Measurements from ENCODE around the gene MAP2K6. TPM values are rescaled to one million over a fixed set of nuclear protein-coding genes. Genes with fewer than 3 reads are reported as not detected.

MAP2K6 gene
- total and polyA plus RNA-seq, 12 donors: 0.88 to 4.0 (median 1.8) TPM

GRCh38 chr17:69485251-69485661 is 70.8 kb downstream of the MAP2K6 start:
- no peaks in the 10 kb centered on the region for H3K9me3 ChIP-seq
- H3K36me3 ChIP-seq: no peaks in the 10 kb centered on the region
- DNase-seq (no peak), ATAC-seq (peak; percentile 8 to 97 (median 85))
- H3K27me3 ChIP-seq: no peaks in the 10 kb centered on the region
- peaks cover 0 to 37% (median 11%) of the 10 kb centered on the region in 9 donors for H3K4me1 ChIP-seq
- H3K27ac ChIP-seq: peak overlapping the region in 9 of 10 donors; percentile 26 to 67 (median 49)
- TF ChIP-seq CTCF (IDR thresholded peaks at IDR 0.05): no peak
- H3K4me3 ChIP-seq: peak overlapping the region in 5 of 10 donors; percentile 2 to 33 (median 17)
- intact Hi-C loops (cut with DNase I): loop anchor here in 1 of 10 donors (10.0 kb wide), 1 partner anchor 70 kb away; the partner anchor contains the start of gene MAP2K6
- 35 to 53% methylated on average over 3 of the region's 3 CpGs for WGBS, 2 donors

GRCh38 chr17:69485901-69486643 is 71.6 kb downstream of the MAP2K6 start:
- Histone ChIP-seq H3K36me3 (no peaks in the 10 kb centered on the region), H3K9me3 (no peaks in the 10 kb centered on the region), H3K27me3 (no peaks in the 10 kb centered on the region), H3K4me1 (peaks cover 0 to 33% (median 11%) of the 10 kb centered on the region in 9 donors), H3K27ac (peak overlapping the region in 8 of 10 donors; percentile 26 to 67 (median 54)), H3K4me3 (no peak overlapping the region)
- DNase-seq: no peak
- WGBS, 2 donors: 23 to 29% methylated on average over 3 of the region's 3 CpGs
- intact Hi-C loops (cut with DNase I): loop anchor here in 1 of 10 donors (10.0 kb wide), 1 partner anchor 71 kb away; the partner anchor contains the start of gene MAP2K6
- peak in 5 of 8 donors; percentile 17 to 59 (median 38) for ATAC-seq
- TF ChIP-seq CTCF (IDR thresholded peaks at IDR 0.05): no peak

- peak overlapping the region in 7 of 10 donors; percentile 33 to 67 (median 49) for H3K27ac ChIP-seq
- no peak overlapping the region for H3K4me3 ChIP-seq
- WGBS, 2 donors: 78 to 84% methylated on average over 13 of the region's 13 CpGs
- ATAC-seq (peak in 2 of 8 donors; percentile 31 to 39), DNase-seq (no peak)
- no peaks in the 10 kb centered on the region for H3K36me3 ChIP-seq
- H3K27me3 ChIP-seq: no peaks in the 10 kb centered on the region
- H3K4me1 ChIP-seq: peaks cover 0 to 33% (median 11%) of the 10 kb centered on the region in 9 donors
- H3K9me3 ChIP-seq: no peaks in the 10 kb centered on the region
- TF ChIP-seq CTCF (IDR thresholded peaks at IDR 0.05): no peak
- intact Hi-C loops (cut with DNase I): loop anchor here in 1 of 10 donors (10.0 kb wide), 1 partner anchor 72 kb away; the partner anchor contains the start of gene MAP2K6
Observed at GRCh38 chr17:69486779-69487637, 72.5 kb downstream of the MAP2K6 start.

- peaks cover 0 to 31% (median 11%) of the 10 kb centered on the region in 9 donors for H3K4me1 ChIP-seq
- ATAC-seq: no peak
- no peak for DNase-seq
- no peak overlapping the region for H3K4me3 ChIP-seq
- intact Hi-C loops (cut with DNase I): loop anchor here in 1 of 10 donors (10.0 kb wide), 1 partner anchor 75 kb away; the partner anchor contains the start of gene MAP2K6
- TF ChIP-seq CTCF (IDR thresholded peaks at IDR 0.05): no peak
- H3K27ac ChIP-seq: no peak overlapping the region
- H3K9me3 ChIP-seq: no peaks in the 10 kb centered on the region
- 99% methylated on average over 4 of the region's 4 CpGs for WGBS, 2 donors
- H3K36me3 ChIP-seq: no peaks in the 10 kb centered on the region
- H3K27me3 ChIP-seq: no peaks in the 10 kb centered on the region
Observed at GRCh38 chr17:69489313-69489712, 74.8 kb downstream of the MAP2K6 start.
